Mucosa of descending colon (tissue), 3 donors: ENCODE results near the gene TCF7L2. TPM values are rescaled to one million over a fixed set of nuclear protein-coding genes. Genes with fewer than 3 reads are reported as not detected.
A peak's percentile ranks its signal among the peaks of the same experiment; 100 is the strongest.

Source experiments
- ATAC-seq: fragments of 200-7000 bp; cut with Tn5 transposase; one replicate; pipeline ENCODE4 v1.9.1; 2020; ENCODE audit warnings: mild to moderate bottlenecking, moderate library complexity
- DNase-seq, 3 donors: peaks; one replicate each; pipeline ENCODE4 v3.0.0-alpha.2; 2020
- H3K36me3 ChIP-seq: fragments of 200-600 bp; one replicate; pipeline ENCODE4 v1.8.0; 2021; ENCODE audit warnings: low read depth, mild to moderate bottlenecking
- H3K4me1 ChIP-seq: fragments of 200-600 bp; one replicate; pipeline ENCODE4 v1.8.0; 2021; ENCODE audit warnings: low read depth, mild to moderate bottlenecking
- H3K4me3 ChIP-seq: fragments of 200-600 bp; one replicate; pipeline ENCODE4 v1.8.0; 2021; ENCODE audit warnings: mild to moderate bottlenecking
- H3K9me3 ChIP-seq: fragments of 200-600 bp; one replicate; pipeline ENCODE4 v1.8.0; 2021; ENCODE audit warnings: mild to moderate bottlenecking
- CTCF ChIP-seq: fragments of 200-600 bp; IDR thresholded peaks from one replicate; pipeline ENCODE4 v1.8.0; 2022; ENCODE audit warnings: antibody characterized with exemption, mild to moderate bottlenecking
- intact Hi-C, 2 donors: fragments of 100-400 bp; cut with DNase I in 1 of 2; cut with micrococcal nuclease in 1 of 2; formaldehyde crosslinking; loops; one replicate each; pipeline versions ENCODE4 v1.11.0 to v1.11.1; 2022; cut with DNase I, micrococcal nuclease
- total RNA-seq, 3 donors: library from RNA; stranded (reverse); fragmentation: NEBNext Ultra II Directional in 2 of 3; extraction: Animal tissue kit (Norgen Biotek cat#: 25700) in 2 of 3; gene quantifications; one replicate each; pipeline versions ENCODE4 v1.2.1 to v1.2.4, GENCODE V29; 2021 to 2023
- donor health status: DM: no; HTN: no; CAD: no; lungs with moderate emphysema.
- donor health status: DM: no; HTN: no; CAD: no.
- donor health status: DM: no; HTN: yes; CAD: no.

TCF7L2 gene
- total RNA-seq, 3 donors from 2014 or later = 99.6 to 182 (median 102) TPM

GRCh38 chr10:113096128-113096996, 146.3 kb downstream of the TCF7L2 start:
- no peak overlapping the region for H3K4me3 ChIP-seq
- DNase-seq = no peak
- no peak for ATAC-seq
- intact Hi-C loops = no loop called here
- no peak for TF ChIP-seq CTCF
- no peaks in the 10 kb centered on the region for H3K36me3 ChIP-seq
- H3K9me3 ChIP-seq = no peaks in the 10 kb centered on the region
- H3K4me1 ChIP-seq = peaks cover 31% of the 10 kb centered on the region

GRCh38 chr10:113097036-113097435, 147.0 kb downstream of the TCF7L2 start:
- Histone ChIP-seq H3K4me1 (peaks cover 24% of the 10 kb centered on the region), H3K9me3 (no peaks in the 10 kb centered on the region), H3K36me3 (no peaks in the 10 kb centered on the region), H3K4me3 (no peak overlapping the region)
- TF ChIP-seq CTCF = no peak
- DNase-seq (peak in 1 of 3 donors; percentile 1), ATAC-seq (no peak)
- intact Hi-C loops = no loop called here

GRCh38 chr10:113099431-113100183, 149.6 kb downstream of the TCF7L2 start:
- intact Hi-C loops = no loop called here
- Histone ChIP-seq H3K9me3 (no peaks in the 10 kb centered on the region), H3K4me3 (no peak overlapping the region), H3K4me1 (peaks cover 5% of the 10 kb centered on the region), H3K36me3 (no peaks in the 10 kb centered on the region)
- ATAC-seq (no peak), DNase-seq (no peak)
- TF ChIP-seq CTCF = no peak

- no peak for TF ChIP-seq CTCF
- ATAC-seq (no peak), DNase-seq (no peak)
- Histone ChIP-seq H3K4me3 (no peak overlapping the region), H3K4me1 (peaks cover 5% of the 10 kb centered on the region), H3K9me3 (no peaks in the 10 kb centered on the region), H3K36me3 (no peaks in the 10 kb centered on the region)
- intact Hi-C loops = no loop called here
Measured at GRCh38 chr10:113100281-113100680, 150.2 kb downstream of the TCF7L2 start.

- Histone ChIP-seq H3K36me3 (no peaks in the 10 kb centered on the region), H3K9me3 (no peaks in the 10 kb centered on the region), H3K4me3 (no peak overlapping the region), H3K4me1 (peaks cover 5% of the 10 kb centered on the region)
- no peak for DNase-seq
- no peak for ATAC-seq
- TF ChIP-seq CTCF = no peak
- intact Hi-C loops = no loop called here
Measured at GRCh38 chr10:113103131-113103840, 153.2 kb downstream of the TCF7L2 start.
